OCI-LY1 (cell line): ENCODE results near the gene ATP5F1D.

Experiments
- H2AFZ ChIP-seq: fragments of 200-600 bp; sonication (generic), shearing (Covaris generic); 2 replicates; pipeline ENCODE4 v1.6.0; 2014; ENCODE audit warnings: antibody characterized with exemption, mild to moderate bottlenecking, low read length
- H3F3A ChIP-seq: fragments of 200-600 bp; sonication (generic), shearing (Covaris generic); 2 replicates; pipeline ENCODE4 v1.6.0; 2014; ENCODE audit warnings: mild to moderate bottlenecking, antibody characterized with exemption, low read length, moderate library complexity; ENCODE audit not compliant: insufficient read depth
- H3K27ac ChIP-seq: fragments of 200-600 bp; sonication (generic); 2 replicates; pipeline ENCODE4 v1.5.1; 2014; ENCODE audit warnings: low read length, mixed run types, mild to moderate bottlenecking, low read depth; ENCODE audit not compliant: poor library complexity, severe bottlenecking
- H3K27me3 ChIP-seq: fragments of 200-600 bp; sonication (generic); 2 replicates; pipeline ENCODE4 v1.6.0; 2014; ENCODE audit warnings: antibody characterized with exemption, mild to moderate bottlenecking, low read length, moderate library complexity; ENCODE audit not compliant: insufficient read depth
- H3K36me3 ChIP-seq: fragments of 200-600 bp; sonication (generic); 2 replicates; pipeline ENCODE4 v1.6.1; 2014; ENCODE audit warnings: mild to moderate bottlenecking, antibody characterized with exemption, low read length, moderate library complexity, mixed read lengths; ENCODE audit not compliant: insufficient read depth
- H3K4me1 ChIP-seq: fragments of 200-600 bp; sonication (generic); 2 replicates; pipeline ENCODE4 v1.5.1; 2014; ENCODE audit warnings: mild to moderate bottlenecking, low read length, moderate library complexity; ENCODE audit not compliant: insufficient read depth, severe bottlenecking
- H3K4me2 ChIP-seq: fragments of 200-600 bp; sonication (generic), shearing (Covaris generic); 2 replicates; pipeline ENCODE4 v1.6.1; 2014; ENCODE audit warnings: low read length
- H3K4me3 ChIP-seq: fragments of 200-600 bp; sonication (generic); 2 replicates; pipeline ENCODE4 v1.5.1; 2014; ENCODE audit warnings: low read length, low read depth, mild to moderate bottlenecking, mixed read lengths; ENCODE audit not compliant: poor library complexity, severe bottlenecking
- H3K79me2 ChIP-seq: fragments of 200-600 bp; shearing (Covaris generic); 2 replicates; pipeline ENCODE4 v1.6.1; 2016; ENCODE audit warnings: mixed run types, low read length, mixed read lengths; ENCODE audit not compliant: insufficient read depth
- H3K9ac ChIP-seq: fragments of 200-600 bp; sonication (generic), shearing (Covaris generic); 2 replicates; pipeline ENCODE4 v1.6.1; 2014; ENCODE audit warnings: mild to moderate bottlenecking, low read length, mixed read lengths
- H3K9me2 ChIP-seq: fragments of 200-600 bp; sonication (generic), shearing (Covaris generic); 2 replicates; pipeline ENCODE4 v1.6.1; 2014; ENCODE audit warnings: low read depth, mild to moderate bottlenecking, low read length, mixed read lengths
- H3K9me3 ChIP-seq: fragments of 200-600 bp; shearing (Covaris generic); 2 replicates; pipeline ENCODE4 v1.6.1; 2014; ENCODE audit warnings: low read length, mixed read lengths
- H4K20me1 ChIP-seq: fragments of 200-600 bp; sonication (generic), shearing (Covaris generic); 2 replicates; pipeline ENCODE4 v1.6.0; 2016; ENCODE audit warnings: mild to moderate bottlenecking, low read length; ENCODE audit not compliant: insufficient read depth
- CTCF ChIP-seq: fragments of 200-600 bp; sonication (generic), shearing (Covaris generic); IDR thresholded peaks from 2 replicates; pipeline ENCODE4 v1.5.1; 2017; ENCODE audit warnings: mild to moderate bottlenecking, antibody characterized with exemption, low read length, moderate library complexity, mixed read lengths
- EZH2 ChIP-seq: fragments of 200-600 bp; sonication (generic), shearing (Covaris generic); IDR thresholded peaks from 2 replicates; pipeline ENCODE4 v1.8.0; 2017; ENCODE audit warnings: borderline replicate concordance, mixed run types, mild to moderate bottlenecking, antibody characterized with exemption, low read length, moderate library complexity, mixed read lengths

Gene ATP5F1D

GRCh38 chr19:1265615-1266128, 24.1 kb downstream of the ATP5F1D start:
- no peak overlapping the region for H2AFZ ChIP-seq
- peak overlapping the region; percentile 89 for H3K27ac ChIP-seq
- H3K4me1 ChIP-seq: peaks cover 75% of the 10 kb centered on the region
- H3K4me2 ChIP-seq: peak overlapping the region; percentile 64
- H3K9me2 ChIP-seq: no peaks in the 10 kb centered on the region
- H3K36me3 ChIP-seq: peaks cover 11% of the 10 kb centered on the region
- peaks cover 11% of the 10 kb centered on the region for H3K79me2 ChIP-seq
- TF ChIP-seq EZH2: no peak
- H3K27me3 ChIP-seq: no peaks in the 10 kb centered on the region
- no peaks in the 10 kb centered on the region for H4K20me1 ChIP-seq
- H3F3A ChIP-seq: no peaks in the 10 kb centered on the region
- peak overlapping the region; percentile 93 for H3K4me3 ChIP-seq
- peak overlapping the region; percentile 30; the same call in 1 of the 2 replicates for H3K9ac ChIP-seq
- H3K9me3 ChIP-seq: no peaks in the 10 kb centered on the region

GRCh38 chr19:1266129-1266915, 24.8 kb downstream of the ATP5F1D start:
- H3K36me3 ChIP-seq: peaks cover 18% of the 10 kb centered on the region
- TF ChIP-seq CTCF (no peak), EZH2 (no peak)
- H4K20me1 ChIP-seq: no peaks in the 10 kb centered on the region
- H3F3A ChIP-seq: 0 out of 2 replicates have a peak, but pooled peaks cover 1% of the 10 kb centered on the region
- H3K79me2 ChIP-seq: peaks cover 16% of the 10 kb centered on the region
- no peaks in the 10 kb centered on the region for H3K27me3 ChIP-seq
- H2AFZ ChIP-seq: no peak overlapping the region
- peak overlapping the region; percentile 93 for H3K4me3 ChIP-seq
- peak overlapping the region; percentile 49; the same call in 1 of the 2 replicates for H3K9ac ChIP-seq
- H3K9me3 ChIP-seq: no peaks in the 10 kb centered on the region
- H3K9me2 ChIP-seq: no peaks in the 10 kb centered on the region
- H3K4me2 ChIP-seq: peak overlapping the region; percentile 64
- H3K27ac ChIP-seq: peak overlapping the region; percentile 89
- H3K4me1 ChIP-seq: peaks cover 82% of the 10 kb centered on the region

GRCh38 chr19:1266916-1267476, 25.4 kb downstream of the ATP5F1D start:
- TF ChIP-seq CTCF (peak; percentile 89), EZH2 (no peak)
- Histone ChIP-seq H3K9me3 (no peaks in the 10 kb centered on the region), H2AFZ (no peak overlapping the region), H3K9ac (peak overlapping the region; percentile 49; the same call in 1 of the 2 replicates), H3K27me3 (no peaks in the 10 kb centered on the region), H4K20me1 (no peaks in the 10 kb centered on the region), H3K27ac (peak overlapping the region; percentile 89), H3K79me2 (peaks cover 16% of the 10 kb centered on the region), H3K9me2 (no peaks in the 10 kb centered on the region), H3K36me3 (peaks cover 24% of the 10 kb centered on the region), H3K4me2 (peak overlapping the region; percentile 64), H3K4me3 (peak overlapping the region; percentile 93), H3K4me1 (peaks cover 82% of the 10 kb centered on the region), H3F3A (0 out of 2 replicates have a peak, but pooled peaks cover 5% of the 10 kb centered on the region)
